ENCODE measurements around the gene TUBA1C. TPM values are rescaled to one million over a fixed set of nuclear protein-coding genes. Genes with fewer than 3 reads are reported as not detected.

Gene TUBA1C
- total and polyA plus RNA-seq, 9 of the 15 experiments (the other 6 are each of a cell fraction or from before 2014, with no cell fraction given): 755 to 3,012 (median 914) TPM

GRCh38 chr12:49322708-49323523, 58.0 kb downstream of the TUBA1C start, which contains the start of gene TROAP (continued):
- TF ChIP-seq ZNF197 (CRISPR knock-in tag; IDR thresholded peaks at IDR 0.05; ENCODE audit: low read depth) (no peak), ZNF507 (tag; conservative IDR thresholded peaks at IDR 0.05) (no peak), GABPB2 (CRISPR knock-in tag; conservative IDR thresholded peaks at IDR 0.05) (no peak), POLR2G (IDR thresholded peaks at IDR 0.05; ENCODE audit: low read depth, low read length) (peak; percentile 98), IRF2 (CRISPR knock-in tag; IDR thresholded peaks at IDR 0.05) (no peak), RAD21 (CRISPR knock-in tag; conservative IDR thresholded peaks at IDR 0.05 in 1 of 2, IDR thresholded peaks at IDR 0.05 in 1 of 2) (no peak; a peak in 1 of 4 replicates), BRF2 (IDR thresholded peaks at IDR 0.05; ENCODE audit: borderline replicate concordance, insufficient read depth, insufficient read length) (no peak), ZNF639 (CRISPR knock-in tag; conservative IDR thresholded peaks at IDR 0.05 in 1 of 2, IDR thresholded peaks at IDR 0.05 in 1 of 2) (no peak), BHLHE40 (IDR thresholded peaks at IDR 0.05; ENCODE audit: low read length) (no peak), ZBTB40 (IDR thresholded peaks at IDR 0.05) (0 out of 2 replicates have a peak, but pooled peaks have one; percentile 13), ZBTB40 (CRISPR knock-in tag; IDR thresholded peaks at IDR 0.05) (no peak), MYC (IDR thresholded peaks at IDR 0.05; ENCODE audit: low read depth, low read length) (peak; percentile 29; the same call in 1 of the 2 replicates), MYC (CRISPR knock-in tag; IDR thresholded peaks at IDR 0.05; ENCODE audit: borderline replicate concordance, low read depth) (0 out of 2 replicates have a peak, but pooled peaks have one; percentile 36)

Data from K562 (cell line).